Measurements from ENCODE around the gene REG4. TPM values are rescaled to one million over a fixed set of nuclear protein-coding genes. Genes with fewer than 3 reads are reported as not detected.

The REG4 gene
- total RNA-seq, 4 donors from 2014 or later = not detected

DNA sequence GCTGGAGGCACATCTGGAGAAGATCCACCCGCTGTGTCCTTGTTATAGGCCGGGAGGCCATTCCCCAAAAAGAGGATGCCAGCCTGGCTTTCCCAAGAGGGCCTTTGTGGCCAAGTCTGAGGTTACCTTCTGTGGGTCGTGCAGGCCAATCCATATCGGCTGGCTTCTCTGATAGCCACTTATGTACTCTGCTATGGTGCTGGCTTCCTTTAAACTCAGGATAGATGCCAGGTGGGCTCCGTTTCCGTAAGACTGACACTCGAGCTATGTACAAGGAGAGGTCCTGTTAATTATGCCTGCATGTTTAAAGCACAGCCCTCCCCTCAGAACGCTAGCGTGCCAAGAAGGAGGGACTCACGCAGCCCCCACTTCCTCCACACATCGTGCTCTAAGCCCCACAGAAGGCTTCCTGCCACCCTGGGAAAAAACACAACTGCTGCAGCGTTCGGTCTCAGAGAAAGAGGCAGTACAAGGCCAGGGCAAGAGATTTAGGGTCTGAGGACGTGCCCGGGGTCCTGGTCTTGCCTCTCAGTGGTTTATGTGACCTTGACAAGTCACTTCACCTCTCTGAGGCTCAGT lies 11.6 kb downstream of the REG4 start:
- Histone ChIP-seq H3K9me3 (no peaks in the 10 kb centered on the region), H3K4me1 (peaks cover 0 to 11% (median 0%) of the 10 kb centered on the region in 3 donors), H3K4me3 (no peak overlapping the region), H3K36me3 (no peaks in the 10 kb centered on the region), H3K27me3 (no peaks in the 10 kb centered on the region), H3K27ac (no peak overlapping the region)
- 80 to 88% methylated on average over 5 to 6 of the region's 15 CpGs for WGBS, 2 donors (ENCODE audit: low coverage in 1 of 2)
- ATAC-seq = no peak
- TF ChIP-seq POLR2A (IDR thresholded peaks at IDR 0.05) (no peak), EP300 (IDR thresholded peaks at IDR 0.05) (no peak), POLR2AphosphoS5 (IDR thresholded peaks at IDR 0.05) (no peak)
- TF ChIP-seq, protein P1, sequence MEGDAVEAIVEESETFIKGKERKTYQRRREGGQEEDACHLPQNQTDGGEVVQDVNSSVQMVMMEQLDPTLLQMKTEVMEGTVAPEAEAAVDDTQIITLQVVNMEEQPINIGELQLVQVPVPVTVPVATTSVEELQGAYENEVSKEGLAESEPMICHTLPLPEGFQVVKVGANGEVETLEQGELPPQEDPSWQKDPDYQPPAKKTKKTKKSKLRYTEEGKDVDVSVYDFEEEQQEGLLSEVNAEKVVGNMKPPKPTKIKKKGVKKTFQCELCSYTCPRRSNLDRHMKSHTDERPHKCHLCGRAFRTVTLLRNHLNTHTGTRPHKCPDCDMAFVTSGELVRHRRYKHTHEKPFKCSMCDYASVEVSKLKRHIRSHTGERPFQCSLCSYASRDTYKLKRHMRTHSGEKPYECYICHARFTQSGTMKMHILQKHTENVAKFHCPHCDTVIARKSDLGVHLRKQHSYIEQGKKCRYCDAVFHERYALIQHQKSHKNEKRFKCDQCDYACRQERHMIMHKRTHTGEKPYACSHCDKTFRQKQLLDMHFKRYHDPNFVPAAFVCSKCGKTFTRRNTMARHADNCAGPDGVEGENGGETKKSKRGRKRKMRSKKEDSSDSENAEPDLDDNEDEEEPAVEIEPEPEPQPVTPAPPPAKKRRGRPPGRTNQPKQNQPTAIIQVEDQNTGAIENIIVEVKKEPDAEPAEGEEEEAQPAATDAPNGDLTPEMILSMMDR (IDR thresholded peaks at IDR 0.05) = no peak

DNA sequence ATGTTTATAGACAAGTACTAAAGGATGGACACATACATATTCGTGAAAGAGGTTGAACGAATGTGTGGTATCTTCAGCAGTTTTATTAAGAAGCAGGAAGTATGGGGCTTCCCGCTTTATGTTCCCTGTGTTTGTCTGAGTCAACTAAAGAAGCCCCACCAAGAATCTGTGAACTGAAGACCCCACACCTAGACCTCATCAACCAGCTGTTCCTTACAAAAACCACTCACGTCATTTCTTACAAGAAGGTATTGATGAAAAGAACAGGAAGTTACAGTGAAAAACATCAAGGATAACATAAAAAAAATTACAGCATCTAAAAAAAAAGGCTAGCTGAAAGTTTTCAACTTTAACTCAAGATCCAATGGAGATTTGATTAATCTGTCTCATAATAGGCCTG lies 12.3 kb downstream of the REG4 start:
- peaks cover 0 to 17% (median 0%) of the 10 kb centered on the region in 3 donors for H3K4me1 ChIP-seq
- H3K9me3 ChIP-seq = no peaks in the 10 kb centered on the region
- no peak for ATAC-seq
- no peaks in the 10 kb centered on the region for H3K36me3 ChIP-seq
- no peaks in the 10 kb centered on the region for H3K27me3 ChIP-seq
- no peak overlapping the region for H3K4me3 ChIP-seq
- H3K27ac ChIP-seq = no peak overlapping the region
- TF ChIP-seq, protein P1 (IDR thresholded peaks at IDR 0.05) = no peak
- TF ChIP-seq POLR2A (IDR thresholded peaks at IDR 0.05) = no peak
- no peak for TF ChIP-seq EP300 (IDR thresholded peaks at IDR 0.05)
- no peak for TF ChIP-seq POLR2AphosphoS5 (IDR thresholded peaks at IDR 0.05)
- WGBS, 2 donors (ENCODE audit: low coverage in 1 of 2) = 83 to 89% methylated on average over 4 of the region's 4 CpGs

DNA sequence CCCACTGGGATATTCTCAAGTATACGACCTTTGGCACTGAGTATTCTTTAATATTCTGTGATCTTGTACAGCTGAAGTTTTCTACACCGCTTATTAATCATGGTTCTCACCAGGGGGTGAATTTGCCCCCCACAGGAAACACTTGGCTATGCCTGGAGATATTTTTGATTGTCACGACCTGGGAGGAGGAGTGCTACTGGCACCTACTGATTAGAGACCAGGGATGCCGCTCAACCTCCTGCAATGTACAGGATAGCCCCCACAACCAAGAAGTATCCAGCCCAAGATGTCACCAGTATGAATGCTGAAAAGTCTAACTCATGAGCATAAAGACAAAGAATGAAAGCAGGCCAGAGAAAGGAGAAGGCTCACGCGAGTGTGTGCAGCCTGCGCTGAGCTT lies 13.7 kb downstream of the REG4 start:
- Histone ChIP-seq H3K27me3 (no peaks in the 10 kb centered on the region), H3K27ac (no peak overlapping the region), H3K4me1 (peaks cover 0 to 22% (median 0%) of the 10 kb centered on the region in 3 donors), H3K4me3 (no peak overlapping the region), H3K9me3 (no peaks in the 10 kb centered on the region), H3K36me3 (no peaks in the 10 kb centered on the region)
- WGBS, 2 donors (ENCODE audit: low coverage in 1 of 2) = 84 to 100% methylated on average over 3 to 7 of the region's 7 CpGs
- TF ChIP-seq POLR2A (IDR thresholded peaks at IDR 0.05) (no peak), EP300 (IDR thresholded peaks at IDR 0.05) (no peak), POLR2AphosphoS5 (IDR thresholded peaks at IDR 0.05) (no peak)
- TF ChIP-seq, protein P1 (IDR thresholded peaks at IDR 0.05) = no peak
- no peak for ATAC-seq

DNA sequence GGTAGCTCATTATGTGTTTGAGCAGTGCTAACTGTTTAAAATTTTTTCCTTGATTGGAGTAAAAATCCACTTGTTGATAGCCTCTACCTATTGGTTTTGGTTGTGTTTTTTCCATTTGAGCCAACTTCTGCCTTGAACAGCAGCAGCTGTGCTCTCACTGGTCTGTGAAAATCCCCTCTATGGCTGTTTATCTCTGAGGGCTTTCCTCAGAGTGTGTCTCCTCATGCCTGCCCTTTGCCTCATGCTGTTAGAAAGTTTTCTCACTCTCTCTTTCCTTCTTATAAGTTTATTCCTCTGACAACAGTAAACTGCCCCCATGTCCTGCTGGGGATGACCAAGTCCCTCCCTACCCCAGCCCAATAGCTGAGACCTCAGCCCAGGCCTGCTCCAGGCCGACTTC lies 14.1 kb downstream of the REG4 start:
- no peaks in the 10 kb centered on the region for H3K9me3 ChIP-seq
- H3K27me3 ChIP-seq = no peaks in the 10 kb centered on the region
- H3K4me3 ChIP-seq = no peak overlapping the region
- no peaks in the 10 kb centered on the region for H3K36me3 ChIP-seq
- WGBS, 2 donors (ENCODE audit: low coverage in 1 of 2) = 100% methylated on average over 1 of the region's 1 CpG
- H3K4me1 ChIP-seq = peaks cover 0 to 22% (median 0%) of the 10 kb centered on the region in 3 donors
- no peak overlapping the region for H3K27ac ChIP-seq
- TF ChIP-seq, protein P1 (IDR thresholded peaks at IDR 0.05) = no peak
- no peak for TF ChIP-seq POLR2A (IDR thresholded peaks at IDR 0.05)
- no peak for TF ChIP-seq POLR2AphosphoS5 (IDR thresholded peaks at IDR 0.05)
- TF ChIP-seq EP300 (IDR thresholded peaks at IDR 0.05) = no peak
- no peak for ATAC-seq
